Measurements from ENCODE around the gene UGT2B10.

DNA sequence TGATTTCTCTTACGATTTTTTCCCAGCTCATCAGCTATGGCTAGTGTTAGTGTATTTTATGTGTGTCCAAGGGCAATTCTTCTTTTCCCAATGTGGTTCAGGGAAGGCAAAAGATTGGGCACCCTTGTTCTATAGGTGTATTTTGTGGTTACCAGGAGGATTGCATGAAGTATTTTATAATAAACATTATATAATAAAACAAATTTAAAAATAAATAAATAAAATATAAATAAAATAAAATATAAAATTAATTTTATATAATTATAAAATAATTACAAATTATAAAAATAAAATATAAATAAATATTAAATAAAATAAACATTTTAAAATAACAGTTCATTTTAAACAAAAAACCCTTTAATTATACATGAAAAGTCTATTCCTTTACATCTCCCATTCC, 35.6 kb upstream of the UGT2B10 start:
- TF ChIP-seq CTCF (IDR thresholded peaks at IDR 0.05) = no peak
- TF ChIP-seq POLR2A (IDR thresholded peaks at IDR 0.05) = no peak
